PFSK-1 (cell line): ENCODE results near the gene AOPEP.

Source experiments
- FOXP2 ChIP-seq: optimal IDR thresholded peaks from 2 replicates; pipeline ENCODE3; 2011; ENCODE audit warnings: borderline replicate concordance, control low read depth, inconsistent platforms; ENCODE audit not compliant: insufficient read depth; ENCODE audit errors: extremely low read length, extremely low read depth
- POLR2AphosphoS5 ChIP-seq: IDR thresholded peaks from 2 replicates; pipeline ENCODE4 v1.6.1; 2012; ENCODE audit warnings: low read depth, mild to moderate bottlenecking, control low read depth, low read length, moderate library complexity
- REST ChIP-seq, 2 experiments: IDR thresholded peaks; 2 replicates each; pipeline versions ENCODE4 v1.6.1 to v1.8.0; 2011 to 2012; ENCODE audit warnings: low read depth in 2 of 2, low read length in 2 of 2, control low read depth in 1 of 2, inconsistent platforms in 1 of 2, mild to moderate bottlenecking in 1 of 2, moderate library complexity in 1 of 2; ENCODE audit not compliant: insufficient read depth in 1 of 2
- SIN3A ChIP-seq: IDR thresholded peaks from 2 replicates; pipeline ENCODE4 v1.6.1; 2012; ENCODE audit warnings: mild to moderate bottlenecking, low read length, moderate library complexity, borderline replicate concordance; ENCODE audit not compliant: insufficient read depth
- TAF1 ChIP-seq: IDR thresholded peaks from 2 replicates; pipeline ENCODE4 v1.6.1; 2012; ENCODE audit warnings: low read length, control low read depth, borderline replicate concordance; ENCODE audit not compliant: insufficient read depth

The AOPEP gene

GRCh38 chr9:94754976-94755475, 28.5 kb downstream of the AOPEP start:
- TF ChIP-seq REST (IDR thresholded peaks at IDR 0.05; ENCODE audit: insufficient read depth in 1 of 2, low read depth in 2 of 2, low read length in 2 of 2) = no peak
- TF ChIP-seq POLR2AphosphoS5 = no peak
- no peak for TF ChIP-seq SIN3A
- TF ChIP-seq TAF1 = no peak
- no peak for TF ChIP-seq FOXP2

- TF ChIP-seq SIN3A = no peak
- TF ChIP-seq FOXP2 = no peak
- TF ChIP-seq REST (IDR thresholded peaks at IDR 0.05; ENCODE audit: insufficient read depth in 1 of 2, low read depth in 2 of 2, low read length in 2 of 2) = no peak
- TF ChIP-seq POLR2AphosphoS5 = no peak
- TF ChIP-seq TAF1 = no peak
These were observed 30.7 kb downstream of the AOPEP start for GRCh38 chr9:94757158-94757557.

GRCh38 chr9:94758031-94758430, 31.5 kb downstream of the AOPEP start:
- TF ChIP-seq REST (IDR thresholded peaks at IDR 0.05; ENCODE audit: insufficient read depth in 1 of 2, low read depth in 2 of 2, low read length in 2 of 2) = no peak
- no peak for TF ChIP-seq POLR2AphosphoS5
- TF ChIP-seq SIN3A = no peak
- TF ChIP-seq FOXP2 = no peak
- TF ChIP-seq TAF1 = no peak

GRCh38 chr9:94758880-94759279, 32.4 kb downstream of the AOPEP start:
- no peak for TF ChIP-seq SIN3A

- no peak for TF ChIP-seq SIN3A
- no peak for TF ChIP-seq FOXP2
- no peak for TF ChIP-seq REST (IDR thresholded peaks at IDR 0.05; ENCODE audit: insufficient read depth in 1 of 2, low read depth in 2 of 2, low read length in 2 of 2)
- no peak for TF ChIP-seq TAF1
- no peak for TF ChIP-seq POLR2AphosphoS5
These were observed 33.5 kb downstream of the AOPEP start for GRCh38 chr9:94760010-94760409.
